Smooth muscle cell (in vitro differentiated cells): ENCODE results near the gene EPS8L3. TPM values are rescaled to one million over a fixed set of nuclear protein-coding genes. Genes with fewer than 3 reads are reported as not detected.
"Not testable (repeated sequence)": the region's sequence is repeated elsewhere in the genome, so short reads cannot be mapped to it uniquely, and the experiment has no call there.

Experiments
- DNase-seq: peaks from one replicate; lab custom pipeline; 2025; ENCODE audit not compliant: unreplicated experiment; lab: John Stamatoyannopoulos, UW
- H2AFZ ChIP-seq: fragments of 200-600 bp; sonication (generic); 2 replicates; pipeline ENCODE4 v1.6.0; 2016; ENCODE audit warnings: antibody characterized with exemption, low read depth, mild to moderate bottlenecking
- H3F3A ChIP-seq: fragments of 200-600 bp; sonication (generic); 2 replicates; pipeline ENCODE4 v1.6.0; 2017; ENCODE audit warnings: antibody characterized with exemption, low read depth
- H3K27ac ChIP-seq: fragments of 200-600 bp; sonication (generic); 2 replicates; pipeline ENCODE4 v1.5.1; 2016; ENCODE audit warnings: low read depth, mild to moderate bottlenecking
- H3K27me3 ChIP-seq: fragments of 200-600 bp; sonication (generic); 2 replicates; pipeline ENCODE4 v1.6.1; 2016; ENCODE audit warnings: low read depth, mild to moderate bottlenecking
- H3K36me3 ChIP-seq: fragments of 200-600 bp; sonication (generic); 2 replicates; pipeline ENCODE4 v1.5.1; 2016; ENCODE audit warnings: low read depth
- H3K4me1 ChIP-seq: fragments of 200-600 bp; sonication (generic); 2 replicates; pipeline ENCODE4 v1.5.1; 2016; ENCODE audit warnings: low read depth
- H3K4me2 ChIP-seq: fragments of 200-600 bp; sonication (generic); 2 replicates; pipeline ENCODE4 v1.6.0; 2016; ENCODE audit warnings: mild to moderate bottlenecking
- H3K4me3 ChIP-seq: fragments of 200-600 bp; sonication (generic); 2 replicates; pipeline ENCODE4 v1.5.1; 2016; ENCODE audit warnings: mild to moderate bottlenecking
- H3K79me2 ChIP-seq: fragments of 200-600 bp; sonication (generic); 2 replicates; pipeline ENCODE4 v1.6.0; 2016; ENCODE audit warnings: low read depth, mild to moderate bottlenecking
- H3K9ac ChIP-seq: fragments of 200-600 bp; sonication (generic); 2 replicates; pipeline ENCODE4 v1.6.0; 2016; ENCODE audit warnings: low read depth
- H3K9me3 ChIP-seq: fragments of 200-600 bp; sonication (generic); replicated peaks from 2 replicates; pipeline ENCODE4 v1.5.1; 2016; ENCODE audit warnings: low read depth
- H4K20me1 ChIP-seq: fragments of 200-600 bp; sonication (generic); 2 replicates; pipeline ENCODE4 v1.6.0; 2016; ENCODE audit warnings: low read depth
- WGBS: methylation state at CpG from one replicate; pipeline ENCODE4 v1.1.7; 2016; ENCODE audit warnings: low lambda C conversion rate; 5-methylcytosine and 5-hydroxymethylcytosine counted together
- polyA plus RNA-seq: library from polyadenylated mRNA; unstranded; fragments of >200 nt; fragmentation: Nextera tagmentation; extraction: Ambion mirVana; gene quantifications from 2 replicates; pipeline ENCODE4 v1.2.1, GENCODE V29; 2016
- total RNA-seq: library from RNA; depleted of rRNA; stranded (reverse); fragments of >200 nt; gene quantifications from 2 replicates; pipeline ENCODE4 v1.2.3, GENCODE V29; 2014
- TF ChIP-seq, protein P1 (sequence below): fragments of 200-600 bp; sonication (generic); IDR thresholded peaks from 2 replicates; pipeline ENCODE4 v1.5.1; 2017; ENCODE audit warnings: borderline replicate concordance, mild to moderate bottlenecking, antibody characterized with exemption; ENCODE audit not compliant: insufficient read depth, poor library complexity, severe bottlenecking

Gene EPS8L3
- total and polyA plus RNA-seq, 2 experiments from 2014 or later = not detected

DNA sequence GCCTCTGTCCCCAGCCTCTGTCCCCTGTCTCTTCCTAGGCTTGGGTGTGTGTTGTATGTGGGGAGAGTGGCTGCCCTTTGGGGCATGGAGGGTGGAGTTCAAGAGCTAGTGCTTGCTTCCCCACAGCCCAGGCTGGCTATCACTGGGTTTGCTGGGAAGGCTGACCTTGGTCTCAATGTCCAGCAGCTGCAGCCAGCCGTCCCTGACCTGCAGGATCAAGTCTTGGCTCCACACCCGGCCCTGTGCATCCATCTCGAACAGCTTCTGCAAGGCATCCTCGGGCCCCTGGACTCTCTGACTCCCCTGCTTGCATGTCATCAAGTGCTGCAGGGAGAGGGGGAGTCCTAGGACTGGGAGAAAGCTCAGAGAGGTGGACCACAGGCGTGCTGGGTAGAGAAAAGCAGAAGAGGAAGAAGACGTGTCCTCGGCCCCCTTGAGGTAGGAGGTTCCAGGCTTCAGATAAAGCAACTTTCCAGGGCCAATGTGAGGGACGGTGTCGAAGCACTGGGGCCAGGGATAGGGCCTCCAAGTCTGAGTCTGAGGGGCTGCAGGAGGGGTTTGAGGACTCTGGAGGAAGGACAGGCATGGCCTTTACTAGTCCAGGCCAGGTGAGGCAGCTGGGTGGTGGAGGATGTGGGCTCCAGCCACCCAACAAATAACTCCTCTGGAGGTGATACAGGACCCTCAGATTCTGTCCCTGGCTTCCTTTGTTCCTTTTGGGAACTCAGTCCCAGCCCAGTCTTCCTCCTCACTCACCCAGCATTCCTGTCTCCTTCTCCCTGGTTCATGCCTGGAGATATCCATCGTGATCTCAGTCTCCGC, 4.0 kb downstream of the EPS8L3 start:
- WGBS = 98% methylated on average over 11 of the region's 11 CpGs

DNA sequence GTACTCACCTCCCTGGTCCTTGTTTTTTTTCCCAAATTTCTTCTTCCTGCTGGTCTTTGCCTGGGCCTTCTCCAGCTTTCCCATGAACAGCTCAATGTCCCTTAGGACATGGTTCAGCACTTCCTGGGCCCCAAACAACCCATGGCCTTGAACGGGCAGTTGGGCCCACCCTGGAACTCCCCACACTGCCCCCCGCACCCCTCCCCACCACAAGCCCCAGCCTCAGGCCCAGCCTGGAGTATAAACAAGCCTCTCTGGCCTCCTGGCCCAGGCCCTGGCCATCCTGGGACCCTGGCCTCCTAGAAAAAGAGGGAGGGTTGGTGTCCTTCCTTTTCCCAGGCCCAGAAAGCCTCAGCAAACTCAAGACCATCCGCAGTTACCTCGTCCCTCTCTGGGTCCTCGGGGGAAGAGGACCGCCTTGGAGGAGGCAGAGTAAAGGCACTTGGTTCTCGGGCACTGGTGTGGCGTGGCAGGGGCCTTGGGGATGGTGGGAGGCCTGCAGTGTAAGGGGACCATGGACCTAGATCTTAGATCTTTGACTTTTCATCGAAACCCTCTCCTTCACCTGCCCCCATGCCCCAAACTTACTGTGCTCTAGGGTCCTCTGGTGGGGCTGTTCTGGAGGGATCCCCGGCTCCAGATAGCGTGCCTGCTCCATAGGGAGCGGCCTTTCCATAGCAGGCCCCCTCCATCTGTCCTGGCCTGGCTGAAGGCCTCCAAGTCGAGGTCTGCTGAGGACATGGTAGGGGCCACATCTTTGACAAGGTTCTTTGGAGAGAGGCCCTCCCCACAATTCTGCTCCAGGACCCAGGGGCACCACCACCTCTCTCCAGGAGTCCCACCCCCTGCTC, 5.6 kb downstream of the EPS8L3 start:
- no peak overlapping the region for H3K4me3 ChIP-seq
- no peak overlapping the region for H2AFZ ChIP-seq
- no peak overlapping the region for H3K27ac ChIP-seq
- H3K79me2 ChIP-seq = no peaks in the 10 kb centered on the region
- no peak overlapping the region for H3K9ac ChIP-seq
- TF ChIP-seq, protein P1, sequence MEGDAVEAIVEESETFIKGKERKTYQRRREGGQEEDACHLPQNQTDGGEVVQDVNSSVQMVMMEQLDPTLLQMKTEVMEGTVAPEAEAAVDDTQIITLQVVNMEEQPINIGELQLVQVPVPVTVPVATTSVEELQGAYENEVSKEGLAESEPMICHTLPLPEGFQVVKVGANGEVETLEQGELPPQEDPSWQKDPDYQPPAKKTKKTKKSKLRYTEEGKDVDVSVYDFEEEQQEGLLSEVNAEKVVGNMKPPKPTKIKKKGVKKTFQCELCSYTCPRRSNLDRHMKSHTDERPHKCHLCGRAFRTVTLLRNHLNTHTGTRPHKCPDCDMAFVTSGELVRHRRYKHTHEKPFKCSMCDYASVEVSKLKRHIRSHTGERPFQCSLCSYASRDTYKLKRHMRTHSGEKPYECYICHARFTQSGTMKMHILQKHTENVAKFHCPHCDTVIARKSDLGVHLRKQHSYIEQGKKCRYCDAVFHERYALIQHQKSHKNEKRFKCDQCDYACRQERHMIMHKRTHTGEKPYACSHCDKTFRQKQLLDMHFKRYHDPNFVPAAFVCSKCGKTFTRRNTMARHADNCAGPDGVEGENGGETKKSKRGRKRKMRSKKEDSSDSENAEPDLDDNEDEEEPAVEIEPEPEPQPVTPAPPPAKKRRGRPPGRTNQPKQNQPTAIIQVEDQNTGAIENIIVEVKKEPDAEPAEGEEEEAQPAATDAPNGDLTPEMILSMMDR = no peak
- H3K4me2 ChIP-seq = no peak overlapping the region
- no peaks in the 10 kb centered on the region for H3K27me3 ChIP-seq
- 92% methylated on average over 13 of the region's 13 CpGs for WGBS
- no peaks in the 10 kb centered on the region for H4K20me1 ChIP-seq
- no peaks in the 10 kb centered on the region for H3K4me1 ChIP-seq
- DNase-seq = no peak
- H3K9me3 ChIP-seq = no peaks in the 10 kb centered on the region
- H3F3A ChIP-seq = no peaks in the 10 kb centered on the region
- no peaks in the 10 kb centered on the region for H3K36me3 ChIP-seq

More for the DNA sequence above, 4.0 kb downstream of the EPS8L3 start:
- Histone ChIP-seq H3F3A (no peaks in the 10 kb centered on the region), H3K9me3 (no peaks in the 10 kb centered on the region), H3K27ac (no peak overlapping the region), H4K20me1 (no peaks in the 10 kb centered on the region), H2AFZ (no peak overlapping the region), H3K4me2 (no peak overlapping the region), H3K9ac (no peak overlapping the region), H3K79me2 (no peaks in the 10 kb centered on the region), H3K36me3 (no peaks in the 10 kb centered on the region), H3K4me3 (no peak overlapping the region), H3K27me3 (no peaks in the 10 kb centered on the region), H3K4me1 (no peaks in the 10 kb centered on the region)
- TF ChIP-seq, protein P1 = no peak
- DNase-seq = no peak

DNA sequence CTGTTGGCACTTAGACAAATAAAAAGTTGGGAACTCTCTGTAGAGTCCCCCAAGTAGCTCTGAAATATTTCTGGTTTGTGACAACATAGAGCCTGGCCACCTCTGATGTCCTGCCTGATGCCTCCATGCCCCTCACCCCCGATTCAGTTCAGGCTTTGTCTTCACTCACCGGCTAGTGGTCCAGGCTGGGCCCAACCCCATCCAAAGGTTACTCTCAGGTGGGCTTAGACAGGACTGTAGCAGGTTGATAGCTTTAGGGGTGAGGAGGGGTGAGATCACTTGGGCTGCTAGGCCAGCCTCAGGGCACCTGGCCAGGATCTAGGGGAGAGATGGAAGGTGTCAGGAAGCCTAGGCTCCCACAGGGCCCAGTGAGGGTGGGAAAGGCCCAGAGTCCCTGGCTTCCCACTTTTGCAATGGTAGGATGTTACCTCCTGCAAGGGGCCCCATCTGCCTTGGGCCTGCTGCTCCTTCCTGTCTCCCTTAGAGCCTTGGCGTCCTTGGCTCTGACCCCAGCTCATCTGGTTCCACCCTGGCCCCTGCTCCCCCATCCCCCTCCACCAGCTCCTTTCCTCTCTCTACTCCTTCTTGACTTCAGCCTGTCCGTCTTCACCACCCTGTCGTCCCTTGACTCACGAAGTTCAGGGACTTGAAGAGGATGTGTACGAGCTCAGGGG, 6.7 kb downstream of the EPS8L3 start:
- H3K9me3 ChIP-seq = no peaks in the 10 kb centered on the region
- TF ChIP-seq, protein P1 = no peak
- H3K79me2 ChIP-seq = no peaks in the 10 kb centered on the region
- H3K4me3 ChIP-seq = no peak overlapping the region
- H3K36me3 ChIP-seq = no peaks in the 10 kb centered on the region
- no peaks in the 10 kb centered on the region for H4K20me1 ChIP-seq
- H3K9ac ChIP-seq = no peak overlapping the region
- no peaks in the 10 kb centered on the region for H3K4me1 ChIP-seq
- no peak overlapping the region for H2AFZ ChIP-seq
- no peak for DNase-seq
- H3K4me2 ChIP-seq = no peak overlapping the region
- H3K27me3 ChIP-seq = no peaks in the 10 kb centered on the region
- H3F3A ChIP-seq = no peaks in the 10 kb centered on the region
- no peak overlapping the region for H3K27ac ChIP-seq
- 93% methylated on average over 7 of the region's 7 CpGs for WGBS

DNA sequence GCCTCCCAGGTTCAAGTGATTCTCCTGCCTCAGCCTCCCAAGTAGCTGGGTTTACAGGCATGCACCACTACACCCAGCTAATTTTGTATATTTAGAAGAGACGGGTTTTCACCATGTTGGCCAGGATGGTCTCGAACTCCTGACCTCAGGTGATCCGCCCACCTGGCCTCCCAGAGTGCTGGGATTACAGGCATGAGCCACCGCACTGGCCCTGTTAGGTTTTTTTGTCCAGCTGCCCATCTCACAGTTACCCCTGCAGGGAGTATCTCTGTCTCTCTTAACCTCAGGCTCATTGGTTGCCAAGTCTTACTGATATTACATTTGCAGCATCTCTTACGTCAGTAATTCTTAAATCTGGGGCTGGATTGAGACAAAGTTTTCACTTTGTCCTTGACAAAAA, 7.4 kb downstream of the EPS8L3 start:
- H3K79me2 ChIP-seq, H3K4me2 ChIP-seq, H3K27me3 ChIP-seq, H3K4me1 ChIP-seq, H2AFZ ChIP-seq, H4K20me1 ChIP-seq, DNase-seq, H3K4me3 ChIP-seq, H3K9ac ChIP-seq, H3F3A ChIP-seq, H3K36me3 ChIP-seq, H3K9me3 ChIP-seq, H3K27ac ChIP-seq: not testable (repeated sequence)
- WGBS = 95% methylated on average over 5 of the region's 5 CpGs
